GM12864 (cell line): ENCODE results near the gene EMILIN2.
"Not testable (repeated sequence)": the region's sequence is repeated elsewhere in the genome, so short reads cannot be mapped to it uniquely, and the experiment has no call there.

Source experiments
- DNase-seq: peaks from one replicate; pipeline ENCODE4 v3.0.0-alpha.2; 2011; ENCODE audit warnings: low read depth
- H3K4me3 ChIP-seq: 2 replicates; pipeline ENCODE4 v1.5.1; 2011; ENCODE audit warnings: mild to moderate bottlenecking, low read depth, low read length, control low read depth
- CTCF ChIP-seq: IDR thresholded peaks from 2 replicates; pipeline ENCODE4 v1.5.1; 2011; ENCODE audit warnings: low read depth, mild to moderate bottlenecking, moderate library complexity, low read length, control low read depth, inconsistent platforms; ENCODE audit errors: missing control alignments

Gene EMILIN2

GRCh38 chr18:2853173-2853925 is 6.5 kb downstream of the EMILIN2 start:
- no peak for TF ChIP-seq CTCF

GRCh38 chr18:2853926-2854664 is 7.3 kb downstream of the EMILIN2 start:
- no peak overlapping the region for H3K4me3 ChIP-seq
- no peak for DNase-seq
- TF ChIP-seq CTCF, result no peak

More at GRCh38 chr18:2853173-2853925, 6.5 kb downstream of the EMILIN2 start:
- DNase-seq, result no peak
- no peak overlapping the region for H3K4me3 ChIP-seq

GRCh38 chr18:2854875-2855274 is 8.1 kb downstream of the EMILIN2 start:
- no peak overlapping the region for H3K4me3 ChIP-seq
- TF ChIP-seq CTCF, result no peak
- no peak for DNase-seq

- H3K4me3 ChIP-seq, result no peak overlapping the region
- no peak for TF ChIP-seq CTCF
- DNase-seq, result no peak
Measured at GRCh38 chr18:2855560-2856350, 8.9 kb downstream of the EMILIN2 start.

GRCh38 chr18:2856547-2857170 is 9.9 kb downstream of the EMILIN2 start:
- TF ChIP-seq CTCF, result no peak
- no peak for DNase-seq
- H3K4me3 ChIP-seq, result no peak overlapping the region

- DNase-seq, result no peak
- no peak overlapping the region for H3K4me3 ChIP-seq
- TF ChIP-seq CTCF, result no peak
Measured at GRCh38 chr18:2857491-2858131, 10.8 kb downstream of the EMILIN2 start.

GRCh38 chr18:2860397-2860796 is 13.6 kb downstream of the EMILIN2 start:
- not testable (repeated sequence) for DNase-seq, H3K4me3 ChIP-seq

GRCh38 chr18:2863997-2864396 is 17.2 kb downstream of the EMILIN2 start:
- not testable (repeated sequence) for H3K4me3 ChIP-seq, DNase-seq

- not testable (repeated sequence) for H3K4me3 ChIP-seq, DNase-seq
Measured at GRCh38 chr18:2866465-2866864, 19.7 kb downstream of the EMILIN2 start.
